Common myeloid progenitor, CD34-positive (primary cell): ENCODE results near the gene PNMA3.
"Not testable (repeated sequence)": the region's sequence is repeated elsewhere in the genome, so short reads cannot be mapped to it uniquely, and the experiment has no call there.

Source experiments
- CTCF ChIA-PET: fragments of 350-600 bp; sonication (Branson Sonifier 250); formaldehyde crosslinking; loops from one replicate; lab custom pipeline; 2021; ENCODE audit warnings: antibody characterized with exemption; lab: Charles Lee
- POLR2A ChIA-PET: fragments of 350-600 bp; sonication (Branson Sonifier 250); formaldehyde crosslinking; loops from one replicate; lab custom pipeline; 2021; ENCODE audit warnings: antibody characterized with exemption; lab: Charles Lee
- DNase-seq, 3 donors: peaks; one replicate each; pipeline versions ENCODE4 v3.0.0 to v3.0.0-alpha.2; 2013
- H3K27ac ChIP-seq, 2 experiments: 1 replicate in 1 of 2; 2 replicates in 1 of 2; pipeline ENCODE4 v1.7.0; 2013; ENCODE audit warnings: inconsistent platforms in 2 of 2, low read length in 2 of 2, mild to moderate bottlenecking in 2 of 2, low read depth in 1 of 2, moderate library complexity in 1 of 2; ENCODE audit not compliant: severe bottlenecking in 2 of 2, insufficient read depth in 1 of 2, poor library complexity in 1 of 2
- H3K27me3 ChIP-seq, 5 experiments: replicated peaks in 2 of 5; 1 replicate in 3 of 5; 2 replicates in 2 of 5; pipeline versions ENCODE4 v1.6.1 to v1.7.0; 2013; ENCODE audit warnings: low read length in 4 of 5, mild to moderate bottlenecking in 2 of 5, moderate library complexity in 2 of 5, inconsistent platforms in 1 of 5; ENCODE audit not compliant: insufficient read depth in 5 of 5, control insufficient read depth in 4 of 5
- H3K36me3 ChIP-seq, 4 experiments: 1 replicate in 2 of 4; 2 replicates in 2 of 4; pipeline versions ENCODE4 v1.6.1 to v1.7.0; 2013; ENCODE audit warnings: low read length in 3 of 4, control low read depth in 1 of 4, mild to moderate bottlenecking in 1 of 4; ENCODE audit not compliant: control insufficient read depth in 4 of 4, insufficient read depth in 4 of 4
- H3K4me1 ChIP-seq, 4 experiments: 1 replicate in 3 of 4; 2 replicates in 1 of 4; pipeline versions ENCODE4 v1.6.1 to v1.7.1; 2013; ENCODE audit warnings: low read length in 3 of 4, mild to moderate bottlenecking in 3 of 4, control low read depth in 1 of 4, inconsistent platforms in 1 of 4, moderate library complexity in 1 of 4; ENCODE audit not compliant: control insufficient read depth in 4 of 4, insufficient read depth in 4 of 4; ENCODE audit errors: control extremely low read depth in 1 of 4
- H3K4me3 ChIP-seq, 7 experiments: 1 replicate in 4 of 7; 2 replicates in 3 of 7; pipeline versions ENCODE4 v1.5.1 to v1.7.0; 2013; ENCODE audit warnings: mild to moderate bottlenecking in 7 of 7, low read length in 6 of 7, moderate library complexity in 6 of 7, inconsistent platforms in 2 of 7, low read depth in 2 of 7, control low read depth in 1 of 7; ENCODE audit not compliant: insufficient read depth in 4 of 7, control insufficient read depth in 1 of 7; ENCODE audit errors: extremely low read depth in 1 of 7
- H3K9me3 ChIP-seq, 5 experiments: 1 replicate in 4 of 5; 2 replicates in 1 of 5; pipeline versions ENCODE4 v1.6.1 to v1.7.1; 2013; ENCODE audit warnings: low read length in 4 of 5, mild to moderate bottlenecking in 2 of 5, inconsistent platforms in 1 of 5, low read depth in 1 of 5, moderate library complexity in 1 of 5; ENCODE audit not compliant: control insufficient read depth in 4 of 5, insufficient read depth in 2 of 5; ENCODE audit errors: control extremely low read depth in 1 of 5
- WGBS: methylation state at CpG from one replicate; pipeline ENCODE4 v1.1.5; 2013; ENCODE audit not compliant: insufficient coverage; 5-methylcytosine and 5-hydroxymethylcytosine counted together

Gene PNMA3

GRCh38 chrX:153073331-153073730, 17.1 kb downstream of the PNMA3 start:
- H3K4me3 ChIP-seq, CTCF ChIA-PET, H3K27me3 ChIP-seq, POLR2A ChIA-PET, H3K9me3 ChIP-seq, H3K27ac ChIP-seq, H3K36me3 ChIP-seq, DNase-seq, H3K4me1 ChIP-seq: not testable (repeated sequence)
- no CpG with 5 or more reads among the region's 29 CpGs for WGBS

GRCh38 chrX:153074262-153074899, 18.1 kb downstream of the PNMA3 start:
- no peaks in the 10 kb centered on the region for H3K9me3 ChIP-seq
- POLR2A ChIA-PET: no interaction called here
- CTCF ChIA-PET: no interaction called here

DNA sequence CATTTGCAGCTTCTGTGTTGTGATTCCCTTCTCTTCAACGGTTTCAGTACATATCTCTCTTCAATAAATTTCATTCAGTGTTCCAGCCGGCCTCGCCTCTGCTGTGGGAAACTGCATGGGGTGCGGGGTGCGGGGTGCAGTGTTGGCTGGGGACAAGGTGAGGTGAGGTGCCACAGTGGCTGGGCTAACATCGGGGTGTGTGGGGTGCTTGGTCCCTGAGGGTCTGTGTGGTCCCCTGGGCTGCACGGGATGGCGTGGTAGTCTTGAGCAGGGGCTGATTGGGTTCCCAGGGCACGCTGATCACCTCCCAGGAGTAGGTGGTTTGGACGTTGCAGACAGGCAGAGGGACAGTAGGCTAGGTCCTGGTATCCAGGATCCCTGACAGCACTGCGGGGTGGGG, 18.7 kb downstream of the PNMA3 start:
- CTCF ChIA-PET: no interaction called here
- POLR2A ChIA-PET: no interaction called here
- 92% methylated on average over 8 of the region's 11 CpGs for WGBS

More at GRCh38 chrX:153074262-153074899, 18.1 kb downstream of the PNMA3 start:
- H3K4me3 ChIP-seq: no peak overlapping the region
- 94% methylated on average over 11 of the region's 24 CpGs for WGBS
- no peaks in the 10 kb centered on the region for H3K27me3 ChIP-seq
- no peak overlapping the region for H3K27ac ChIP-seq
- DNase-seq: no peak
- no peaks in the 10 kb centered on the region for H3K36me3 ChIP-seq
- no peaks in the 10 kb centered on the region for H3K4me1 ChIP-seq

GRCh38 chrX:153075366-153075765, 19.1 kb downstream of the PNMA3 start:
- DNase-seq: no peak
- no peak overlapping the region for H3K27ac ChIP-seq
- 100% methylated on average over 4 of the region's 14 CpGs for WGBS
- CTCF ChIA-PET: no interaction called here
- no peaks in the 10 kb centered on the region for H3K36me3 ChIP-seq
- POLR2A ChIA-PET: no interaction called here
- H3K4me3 ChIP-seq: no peak overlapping the region
- H3K9me3 ChIP-seq: no peaks in the 10 kb centered on the region
- H3K27me3 ChIP-seq: no peaks in the 10 kb centered on the region
- no peaks in the 10 kb centered on the region for H3K4me1 ChIP-seq

More for the DNA sequence above, 18.7 kb downstream of the PNMA3 start:
- Histone ChIP-seq H3K4me3 (no peak overlapping the region), H3K4me1 (no peaks in the 10 kb centered on the region), H3K27me3 (no peaks in the 10 kb centered on the region), H3K27ac (no peak overlapping the region), H3K9me3 (no peaks in the 10 kb centered on the region), H3K36me3 (no peaks in the 10 kb centered on the region)
- DNase-seq: no peak

DNA sequence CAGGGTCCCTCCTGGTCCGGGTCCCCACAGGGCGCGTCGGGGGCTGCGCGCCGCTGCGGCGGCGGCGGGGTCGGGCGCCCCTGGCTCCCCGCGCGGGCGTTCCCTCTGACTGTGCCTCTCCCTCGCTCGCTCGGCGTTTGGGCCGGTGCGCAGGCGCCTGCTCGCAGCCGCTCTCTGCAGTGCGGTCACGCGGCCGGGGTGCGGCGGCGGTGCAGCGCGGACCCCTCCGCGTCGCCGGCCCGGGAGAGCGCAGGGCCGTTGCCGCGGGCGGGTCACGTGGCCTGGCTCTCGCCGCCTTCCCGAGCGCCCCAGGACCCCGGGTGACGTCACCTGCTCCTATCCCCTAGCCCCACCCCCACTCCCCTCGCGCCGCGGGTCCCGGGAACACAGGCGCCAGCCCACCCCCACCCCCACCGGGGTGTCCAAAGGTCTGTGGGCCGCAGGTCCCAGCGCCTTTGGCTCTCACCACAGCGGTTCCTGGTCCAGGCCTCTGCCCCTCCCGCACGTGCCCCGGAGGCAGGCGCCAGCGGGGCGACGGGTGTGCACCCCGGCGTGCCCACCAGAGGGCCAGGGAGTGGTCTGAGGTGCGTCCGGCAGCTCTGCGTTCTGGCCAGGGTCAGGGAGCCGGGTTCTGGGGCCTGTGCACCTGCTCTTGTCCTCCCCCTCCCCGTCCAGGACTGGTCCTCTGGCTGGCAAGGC, 21.3 kb downstream of the PNMA3 start:
- H3K4me1 ChIP-seq, H3K27ac ChIP-seq, CTCF ChIA-PET, DNase-seq, H3K27me3 ChIP-seq, H3K9me3 ChIP-seq, POLR2A ChIA-PET, H3K4me3 ChIP-seq, H3K36me3 ChIP-seq: not testable (repeated sequence)
- no CpG with 5 or more reads among the region's 76 CpGs for WGBS

DNA sequence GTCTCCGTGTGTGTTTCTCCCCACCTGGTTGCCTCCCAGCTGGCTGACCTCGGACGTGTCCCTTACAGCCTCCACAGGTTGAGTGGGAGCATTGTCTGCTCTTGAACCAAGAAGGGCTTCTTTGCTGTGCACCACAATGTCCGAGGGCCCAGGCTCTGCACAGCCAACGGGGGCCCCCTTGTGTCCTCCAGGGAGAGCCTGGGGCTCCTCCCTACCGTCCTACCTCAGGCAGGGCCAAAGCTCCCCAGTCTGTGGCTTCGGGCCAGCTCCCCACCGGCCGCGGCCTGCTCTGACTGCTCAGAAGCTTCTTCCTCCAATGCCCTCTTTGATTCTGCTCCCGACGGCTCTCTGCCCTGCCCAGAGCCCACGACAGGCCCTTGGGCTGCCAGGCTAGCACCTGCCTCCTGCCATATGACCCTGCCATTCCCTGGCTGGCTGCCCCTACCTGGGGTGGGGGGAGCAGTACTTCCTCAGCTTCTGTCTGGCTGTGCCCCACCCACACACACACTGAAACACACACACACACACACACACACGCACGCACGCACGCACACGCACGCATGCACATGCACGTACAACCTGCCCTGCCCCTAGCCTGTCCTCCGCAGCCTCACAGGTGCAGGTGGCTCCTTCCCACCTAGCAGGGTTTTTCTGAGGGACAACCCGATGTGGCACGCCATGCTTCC, 27.1 kb downstream of the PNMA3 start:
- H3K4me1 ChIP-seq, H3K9me3 ChIP-seq, H3K27ac ChIP-seq, H3K27me3 ChIP-seq, DNase-seq, H3K4me3 ChIP-seq, CTCF ChIA-PET, H3K36me3 ChIP-seq, POLR2A ChIA-PET: not testable (repeated sequence)
- no CpG with 5 or more reads among the region's 23 CpGs for WGBS

DNA sequence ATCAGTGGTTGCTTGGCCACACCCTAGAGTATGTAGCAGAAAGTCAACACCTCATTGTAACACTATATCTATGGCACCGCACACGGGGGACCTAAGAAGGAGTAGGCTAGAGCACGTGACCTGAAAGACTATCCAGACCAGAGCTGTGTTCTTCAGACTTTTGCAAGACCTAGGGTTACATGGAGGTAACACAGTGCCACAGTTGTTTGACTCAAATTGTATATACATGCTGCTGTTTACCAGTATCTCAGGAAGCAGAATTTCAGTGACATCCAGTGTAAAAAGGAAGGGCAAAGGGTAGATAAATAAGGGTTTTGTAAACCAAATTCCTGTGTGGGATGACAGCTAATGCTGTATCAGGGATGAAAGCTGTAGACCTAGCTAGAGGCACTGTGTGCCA, 46.1 kb downstream of the PNMA3 start:
- DNase-seq: no peak
- Histone ChIP-seq H3K4me1 (no peaks in the 10 kb centered on the region), H3K27ac (no peak overlapping the region), H3K36me3 (no peaks in the 10 kb centered on the region), H3K9me3 (peaks cover 0 to 24% (median 0%) of the 10 kb centered on the region in 5 experiments), H3K27me3 (no peaks in the 10 kb centered on the region), H3K4me3 (no peak overlapping the region)
- POLR2A ChIA-PET: no interaction called here
- CTCF ChIA-PET: no interaction called here
- WGBS: no CpG with 5 or more reads among the region's 3 CpGs
